K562 (cell line): ENCODE data around the gene TUT4. TPM values are rescaled to one million over a fixed set of nuclear protein-coding genes. Genes with fewer than 3 reads are reported as not detected.

Experiments
- ATAC-seq: fragments of 200-7000 bp; cut with Tn5 transposase; 3 replicates; pipeline ENCODE4 v1.9.1; 2020; ENCODE audit warnings: moderate library complexity
- BruUV-seq: library from RNA; stranded (reverse); fragments of 400-500 nt; replicated peaks from 2 replicates; lab custom pipeline; 2021; lab: Mats Ljungman, UMichigan
- CTCF ChIA-PET: fragments of 300-600 bp; formaldehyde crosslinking; extraction: SDS; loops from one replicate; lab custom pipeline; 2021; ENCODE audit warnings: low intra/inter-chr PET ratio; lab: Yijun Ruan, JAX
- POLR2A ChIA-PET: fragments of 300-600, 350-650 bp; sonication (Branson Sonifier 250); formaldehyde crosslinking; extraction: SDS; loops from one replicate; lab custom pipeline; 2021; ENCODE audit warnings: antibody characterized with exemption, inconsistent platforms; lab: Yijun Ruan, JAX
- DNase-seq, 4 experiments: peaks; one replicate each; pipeline versions ENCODE4 v3.0.0 to v3.0.0-alpha.2; 2011 to 2018; ENCODE audit warnings: low spot score in 3 of 4, mixed read lengths in 3 of 4; ENCODE audit errors: extremely low read depth in 1 of 4
- FAIRE-seq: peaks from 2 replicates; lab custom pipeline; 2011; peaks lifted over from hg19 to GRCh38; lab: Jason Lieb, UNC
- H2AFZ ChIP-seq: 2 replicates; pipeline ENCODE4 v1.6.0; 2011; ENCODE audit warnings: low read depth, low read length, control low read depth, inconsistent platforms
- H3K27ac ChIP-seq: fragments of 200-600 bp; 3 replicates; pipeline ENCODE4 v1.8.0; 2011; ENCODE audit warnings: low read depth, mild to moderate bottlenecking, control low read depth, inconsistent platforms, low read length, moderate library complexity, mixed read lengths; ENCODE audit errors: extremely low read depth
- H3K27me3 ChIP-seq, 2 experiments: fragments of 300-600 bp in 1 of 2; 2 replicates in 1 of 2; 3 replicates in 1 of 2; pipeline versions ENCODE4 v1.6.0 to v1.8.0; 2011; ENCODE audit warnings: inconsistent platforms in 2 of 2, low read length in 2 of 2, mild to moderate bottlenecking in 1 of 2, mixed read lengths in 1 of 2, moderate library complexity in 1 of 2; ENCODE audit not compliant: control insufficient read depth in 2 of 2, insufficient read depth in 2 of 2
- H3K36me3 ChIP-seq: fragments of 300-600 bp; 3 replicates; pipeline ENCODE4 v1.8.0; 2011; ENCODE audit warnings: mild to moderate bottlenecking, low read length, inconsistent platforms; ENCODE audit not compliant: control insufficient read depth, insufficient read depth
- H3K4me1 ChIP-seq, 2 experiments: fragments of 200-600 bp in 1 of 2; replicated peaks in 1 of 2; 2 replicates in 1 of 2; 3 replicates in 1 of 2; pipeline versions ENCODE4 v1.5.1 to v1.8.0; 2011; ENCODE audit warnings: inconsistent platforms in 2 of 2, low read length in 2 of 2, mild to moderate bottlenecking in 1 of 2, mixed read lengths in 1 of 2, moderate library complexity in 1 of 2; ENCODE audit not compliant: control insufficient read depth in 2 of 2, insufficient read depth in 2 of 2
- H3K4me2 ChIP-seq: 2 replicates; pipeline ENCODE4 v1.6.1; 2011; ENCODE audit warnings: low read length, control low read depth, inconsistent platforms, mixed read lengths; ENCODE audit not compliant: insufficient read depth
- H3K4me3 ChIP-seq: fragments of 200-600 bp; sonication (generic), shearing (Covaris generic); 2 replicates; pipeline ENCODE4 v1.5.1; 2016; ENCODE audit warnings: control low read depth, inconsistent platforms
- H3K79me2 ChIP-seq: fragments of 200-600 bp; 3 replicates; pipeline ENCODE4 v1.8.0; 2011; ENCODE audit warnings: low read length, inconsistent platforms; ENCODE audit not compliant: control insufficient read depth, insufficient read depth
- H3K9ac ChIP-seq, 2 experiments: 2 replicates each; pipeline versions ENCODE4 v1.6.0 to v1.6.1; 2011; ENCODE audit warnings: low read depth in 2 of 2, low read length in 2 of 2, control low read depth in 1 of 2, inconsistent platforms in 1 of 2, mild to moderate bottlenecking in 1 of 2, mixed read lengths in 1 of 2; ENCODE audit not compliant: insufficient read depth in 1 of 2
- H3K9me1 ChIP-seq: one replicate; pipeline ENCODE4 v1.6.0; 2011; ENCODE audit warnings: inconsistent platforms, mild to moderate bottlenecking, low read length, moderate library complexity; ENCODE audit not compliant: control insufficient read depth, insufficient read depth
- H3K9me3 ChIP-seq: replicated peaks from 2 replicates; pipeline ENCODE4 v1.5.1; 2011; ENCODE audit warnings: low read depth, low read length, inconsistent platforms; ENCODE audit not compliant: control insufficient read depth, insufficient read depth
- H4K20me1 ChIP-seq: replicated peaks from 2 replicates; pipeline ENCODE4 v1.6.1; 2011; ENCODE audit warnings: low read length, inconsistent platforms, mixed read lengths; ENCODE audit not compliant: control insufficient read depth, insufficient read depth
- E2F6 ChIP-seq, 2 experiments: IDR thresholded peaks; 2 replicates each; pipeline ENCODE4 v1.6.1; 2011; ENCODE audit warnings: borderline replicate concordance in 1 of 2, control low read depth in 1 of 2, low read depth in 1 of 2, low read length in 1 of 2, mild to moderate bottlenecking in 1 of 2, mixed read lengths in 1 of 2, moderate library complexity in 1 of 2; ENCODE audit not compliant: insufficient read depth in 1 of 2, insufficient read length in 1 of 2, poor library complexity in 1 of 2, severe bottlenecking in 1 of 2; ENCODE audit errors: extremely low read depth in 1 of 2
- ETV6 ChIP-seq, 3 experiments: fragments of 150-350 bp in 1 of 3; sonication (generic) in 1 of 3; formaldehyde crosslinking in 1 of 3; IDR thresholded peaks; 2 replicates each; pipeline versions ENCODE4 v1.6.1 to v1.8.0; 2014 to 2022; ENCODE audit warnings: borderline replicate concordance in 2 of 3, low read depth in 2 of 3, antibody characterized with exemption in 1 of 3, low read length in 1 of 3, mild to moderate bottlenecking in 1 of 3, missing genetic modification reagents in 1 of 3
- PHF8 ChIP-seq: fragments of 200-600 bp; sonication (generic); IDR thresholded peaks from 2 replicates; pipeline ENCODE4 v1.6.1; 2012; ENCODE audit warnings: mixed run types, mild to moderate bottlenecking, inconsistent platforms, low read length, moderate library complexity, borderline replicate concordance
- POLR2AphosphoS5 ChIP-seq: IDR thresholded peaks from 2 replicates; pipeline ENCODE4 v1.6.1; 2011; ENCODE audit warnings: mild to moderate bottlenecking, low read depth, low read length, moderate library complexity; ENCODE audit not compliant: control insufficient read depth, insufficient read depth
- RHOXF2B ChIP-seq: fragments of 250-450 bp; sonication (Bioruptor Pico); conservative IDR thresholded peaks from 2 replicates; pipeline ENCODE4 v1.5.1; 2021
- SIN3B ChIP-seq: fragments of 450-650 bp; IDR thresholded peaks from 2 replicates; pipeline ENCODE4 v1.6.1; 2017; ENCODE audit warnings: low read depth, mild to moderate bottlenecking, moderate library complexity
- SUPT5H ChIP-seq: fragments of 450-650 bp; IDR thresholded peaks from 2 replicates; pipeline ENCODE4 v1.6.1; 2016
- ZNF174 ChIP-seq: fragments of 250-450 bp; sonication (Bioruptor Pico); IDR thresholded peaks from 2 replicates; pipeline ENCODE4 v1.4.0; 2020; ENCODE audit warnings: mild to moderate bottlenecking
- WGBS: fragments of 100-300 bp; shearing (Covaris generic); methylation state at CpG from one replicate; pipeline ENCODE4 v1.1.6; 2016; ENCODE audit warnings: low coverage, mixed read lengths; ENCODE audit not compliant: insufficient coverage; ENCODE audit errors: missing lambda C conversion rate; 5-methylcytosine and 5-hydroxymethylcytosine counted together
- in situ Hi-C: fragments of 300-500 bp; cut with MboI; formaldehyde crosslinking; loops from 4 replicates; pipeline ENCODE4 v1.15.0; 2018; ENCODE audit warnings: inconsistent platforms, mixed read lengths
- intact Hi-C: fragments of 100-400 bp; cut with micrococcal nuclease; formaldehyde crosslinking; loops from 2 replicates; pipeline ENCODE4 v1.14.2; 2022
- polyA plus RNA-seq, 8 experiments: library from polyadenylated mRNA; depleted of rRNA in 4 of 8; stranded (reverse) in 5 of 8; unstranded in 3 of 8; fragments of >200 nt; fragmentation: Nextera tagmentation in 2 of 8; fragmentation: Illumina TruSeq in 1 of 8; extraction: Ambion mirVana in 2 of 8; extraction: Trizol in 1 of 8; gene quantifications; 2 replicates each; pipeline versions ENCODE4 v1.2.1 to v1.2.3, GENCODE V29; 2011 to 2014; ENCODE audit warnings: inconsistent platforms in 1 of 8, missing spikeins in 1 of 8
- total RNA-seq, 7 experiments: library from RNA; depleted of rRNA in 6 of 7; stranded (reverse); fragments of >200 nt in 6 of 7; fragmentation: Illumina TruSeq in 2 of 7; extraction: Trizol in 2 of 7; gene quantifications; 2 replicates each; pipeline versions ENCODE4 v1.2.1 to v1.2.3, GENCODE V29; 2011 to 2021; ENCODE audit warnings: low replicate concordance in 1 of 7
- TF ChIP-seq, protein P1 (sequence below), 3 experiments: IDR thresholded peaks in 2 of 3; conservative IDR thresholded peaks in 1 of 3; 2 replicates each; pipeline ENCODE4 v1.5.1; 2011 to 2012; ENCODE audit warnings: low read length in 3 of 3, mild to moderate bottlenecking in 3 of 3, control low read depth in 2 of 3, improper control_type of control experiment in 1 of 3, inconsistent platforms in 1 of 3, low read depth in 1 of 3, mixed read lengths in 1 of 3, moderate library complexity in 1 of 3; ENCODE audit not compliant: insufficient read depth in 2 of 3
- TF ChIP-seq, protein P2 (sequence below): sonication (generic); formaldehyde crosslinking; IDR thresholded peaks from 2 replicates; pipeline ENCODE4 v1.8.0; 2022; ENCODE audit warnings: mild to moderate bottlenecking, low read depth, missing genetic modification reagents

The TUT4 gene
- total and polyA plus RNA-seq, 9 of the 15 experiments (the other 6 are each of a cell fraction or from before 2014, with no cell fraction given): 15.8 to 53.5 (median 36.7) TPM

- Histone ChIP-seq H3K9me3 (no peaks in the 10 kb centered on the region), H3K4me3 (no peak overlapping the region), H3K4me2 (no peak overlapping the region), H3K9ac (no peak overlapping the region), H3K36me3 (peaks cover 95% of the 10 kb centered on the region), H3K9me1 (no peaks in the 10 kb centered on the region), H3K4me1 (no peaks in the 10 kb centered on the region), H4K20me1 (no peaks in the 10 kb centered on the region; the same call in 1 of the 2 replicates), H3K79me2 (peaks cover 16% of the 10 kb centered on the region), H2AFZ (no peak overlapping the region), H3K27ac (no peak overlapping the region), H3K27me3 (no peaks in the 10 kb centered on the region)
- ChIA-PET CTCF (no interaction called here), POLR2A (interaction anchor here (1.0 to 1.6 kb wide), 2 partner anchors 10 to 21 kb away, joined by 6 to 9 read pairs; partner anchors contain the start of gene CC2D1B)
- TF ChIP-seq E2F6 (IDR thresholded peaks at IDR 0.05; ENCODE audit: borderline replicate concordance in 1 of 2, extremely low read depth in 1 of 2, insufficient read depth in 1 of 2, insufficient read length in 1 of 2, low read depth in 1 of 2, low read length in 1 of 2, poor library complexity in 1 of 2, severe bottlenecking in 1 of 2): no peak
- peak; percentile 44; the same call in 1 of the 2 replicates for TF ChIP-seq POLR2AphosphoS5
- peak; percentile 40 for TF ChIP-seq SUPT5H
- in situ Hi-C loops: no loop called here
- WGBS: 92% methylated on average over 5 of the region's 5 CpGs
- intact Hi-C loops: no loop called here
- no TSS peak for BruUV-seq
- FAIRE-seq (no peak), DNase-seq (no peak), ATAC-seq (no peak)
These were observed 166.4 kb downstream of the TUT4 start for GRCh38 chr1:52386458-52386857.

DNA sequence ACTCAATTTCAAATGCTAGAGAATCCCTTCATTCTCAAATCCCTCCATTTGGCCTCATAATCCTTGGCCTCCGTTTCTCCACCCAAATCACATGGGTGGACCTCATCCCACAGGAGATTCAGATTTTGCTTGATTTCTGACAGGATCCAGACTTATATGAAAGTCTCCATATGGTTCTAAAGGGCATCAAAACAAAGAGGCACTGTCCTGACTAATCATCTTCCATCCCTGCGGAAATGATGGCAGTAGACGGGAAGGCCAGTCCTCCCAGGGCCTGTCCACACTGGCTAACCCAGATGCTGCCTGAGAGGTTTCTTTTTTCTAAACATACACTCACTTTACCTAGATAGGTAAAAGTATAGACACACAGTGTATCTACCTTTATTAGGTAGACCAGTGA lies 167.5 kb downstream of the TUT4 start:
- BruUV-seq: no TSS peak
- H3K36me3 ChIP-seq: peaks cover 99% of the 10 kb centered on the region
- H3K9me3 ChIP-seq: no peaks in the 10 kb centered on the region
- no peaks in the 10 kb centered on the region for H3K4me1 ChIP-seq
- no peak overlapping the region for H2AFZ ChIP-seq
- no peaks in the 10 kb centered on the region for H3K9me1 ChIP-seq
- POLR2A ChIA-PET: interaction anchor here (1.7 kb wide), 1 partner anchor 18 kb away, joined by 3 read pairs; no protein-coding TSS in a partner anchor
- no peaks in the 10 kb centered on the region; the same call in 1 of the 2 replicates for H4K20me1 ChIP-seq
- in situ Hi-C loops: no loop called here
- WGBS: 88% methylated on average over 3 of the region's 3 CpGs
- H3K27me3 ChIP-seq: no peaks in the 10 kb centered on the region
- H3K4me2 ChIP-seq: no peak overlapping the region
- FAIRE-seq: no peak
- CTCF ChIA-PET: no interaction called here
- no peak for ATAC-seq
- no peak overlapping the region for H3K27ac ChIP-seq
- H3K79me2 ChIP-seq: peaks cover 16% of the 10 kb centered on the region; the same call in 2 of the 3 replicates
- H3K4me3 ChIP-seq: no peak overlapping the region
- intact Hi-C loops: no loop called here
- no peak for DNase-seq
- no peak overlapping the region for H3K9ac ChIP-seq
- no peak for TF ChIP-seq RHOXF2B
- no peak for TF ChIP-seq ZNF174
- no peak for TF ChIP-seq SIN3B
- TF ChIP-seq, protein P1, sequence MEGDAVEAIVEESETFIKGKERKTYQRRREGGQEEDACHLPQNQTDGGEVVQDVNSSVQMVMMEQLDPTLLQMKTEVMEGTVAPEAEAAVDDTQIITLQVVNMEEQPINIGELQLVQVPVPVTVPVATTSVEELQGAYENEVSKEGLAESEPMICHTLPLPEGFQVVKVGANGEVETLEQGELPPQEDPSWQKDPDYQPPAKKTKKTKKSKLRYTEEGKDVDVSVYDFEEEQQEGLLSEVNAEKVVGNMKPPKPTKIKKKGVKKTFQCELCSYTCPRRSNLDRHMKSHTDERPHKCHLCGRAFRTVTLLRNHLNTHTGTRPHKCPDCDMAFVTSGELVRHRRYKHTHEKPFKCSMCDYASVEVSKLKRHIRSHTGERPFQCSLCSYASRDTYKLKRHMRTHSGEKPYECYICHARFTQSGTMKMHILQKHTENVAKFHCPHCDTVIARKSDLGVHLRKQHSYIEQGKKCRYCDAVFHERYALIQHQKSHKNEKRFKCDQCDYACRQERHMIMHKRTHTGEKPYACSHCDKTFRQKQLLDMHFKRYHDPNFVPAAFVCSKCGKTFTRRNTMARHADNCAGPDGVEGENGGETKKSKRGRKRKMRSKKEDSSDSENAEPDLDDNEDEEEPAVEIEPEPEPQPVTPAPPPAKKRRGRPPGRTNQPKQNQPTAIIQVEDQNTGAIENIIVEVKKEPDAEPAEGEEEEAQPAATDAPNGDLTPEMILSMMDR (IDR thresholded peaks at IDR 0.05 in 2 of 3, conservative IDR thresholded peaks at IDR 0.05 in 1 of 3; ENCODE audit: insufficient read depth in 2 of 3, low read depth in 1 of 3, low read length in 3 of 3): no peak
- TF ChIP-seq ETV6 (IDR thresholded peaks at IDR 0.05; ENCODE audit: borderline replicate concordance in 1 of 2, low read depth in 2 of 2, low read length in 1 of 2): no peak
- no peak for TF ChIP-seq ETV6 (CRISPR knock-in tag; IDR thresholded peaks at IDR 0.05; ENCODE audit: borderline replicate concordance)
- TF ChIP-seq PHF8: no peak
- TF ChIP-seq, protein P2, sequence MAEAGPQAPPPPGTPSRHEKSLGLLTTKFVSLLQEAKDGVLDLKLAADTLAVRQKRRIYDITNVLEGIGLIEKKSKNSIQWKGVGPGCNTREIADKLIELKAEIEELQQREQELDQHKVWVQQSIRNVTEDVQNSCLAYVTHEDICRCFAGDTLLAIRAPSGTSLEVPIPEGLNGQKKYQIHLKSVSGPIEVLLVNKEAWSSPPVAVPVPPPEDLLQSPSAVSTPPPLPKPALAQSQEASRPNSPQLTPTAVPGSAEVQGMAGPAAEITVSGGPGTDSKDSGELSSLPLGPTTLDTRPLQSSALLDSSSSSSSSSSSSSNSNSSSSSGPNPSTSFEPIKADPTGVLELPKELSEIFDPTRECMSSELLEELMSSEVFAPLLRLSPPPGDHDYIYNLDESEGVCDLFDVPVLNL (CRISPR knock-in tag): no peak
- TF ChIP-seq, all 486 proteins: peak for 0
